K562 (cell line): ENCODE measurements around the gene EIF2S2. TPM values are rescaled to one million over a fixed set of nuclear protein-coding genes. Genes with fewer than 3 reads are reported as not detected.
A peak's percentile ranks its signal among the peaks of the same experiment; 100 is the strongest.

Source experiments
- ATAC-seq: fragments of 200-7000 bp; cut with Tn5 transposase; 3 replicates; pipeline ENCODE4 v1.9.1; 2020; ENCODE audit warnings: moderate library complexity
- BruUV-seq: library from RNA; stranded (reverse); fragments of 400-500 nt; replicated peaks from 2 replicates; lab custom pipeline; 2021; lab: Mats Ljungman, UMichigan
- CTCF ChIA-PET: fragments of 300-600 bp; formaldehyde crosslinking; extraction: SDS; loops from one replicate; lab custom pipeline; 2021; ENCODE audit warnings: low intra/inter-chr PET ratio; lab: Yijun Ruan, JAX
- POLR2A ChIA-PET: fragments of 300-600, 350-650 bp; sonication (Branson Sonifier 250); formaldehyde crosslinking; extraction: SDS; loops from one replicate; lab custom pipeline; 2021; ENCODE audit warnings: antibody characterized with exemption, inconsistent platforms; lab: Yijun Ruan, JAX
- DNase-seq, 4 experiments: peaks; one replicate each; pipeline versions ENCODE4 v3.0.0 to v3.0.0-alpha.2; 2011 to 2018; ENCODE audit warnings: low spot score in 3 of 4, mixed read lengths in 3 of 4; ENCODE audit errors: extremely low read depth in 1 of 4
- FAIRE-seq: peaks from 2 replicates; lab custom pipeline; 2011; peaks lifted over from hg19 to GRCh38; lab: Jason Lieb, UNC
- H2AFZ ChIP-seq: 2 replicates; pipeline ENCODE4 v1.6.0; 2011; ENCODE audit warnings: low read depth, low read length, control low read depth, inconsistent platforms
- H3K27ac ChIP-seq: fragments of 200-600 bp; 3 replicates; pipeline ENCODE4 v1.8.0; 2011; ENCODE audit warnings: low read depth, mild to moderate bottlenecking, control low read depth, inconsistent platforms, low read length, moderate library complexity, mixed read lengths; ENCODE audit errors: extremely low read depth
- H3K27me3 ChIP-seq, 2 experiments: fragments of 300-600 bp in 1 of 2; 2 replicates in 1 of 2; 3 replicates in 1 of 2; pipeline versions ENCODE4 v1.6.0 to v1.8.0; 2011; ENCODE audit warnings: inconsistent platforms in 2 of 2, low read length in 2 of 2, mild to moderate bottlenecking in 1 of 2, mixed read lengths in 1 of 2, moderate library complexity in 1 of 2; ENCODE audit not compliant: control insufficient read depth in 2 of 2, insufficient read depth in 2 of 2
- H3K36me3 ChIP-seq: fragments of 300-600 bp; 3 replicates; pipeline ENCODE4 v1.8.0; 2011; ENCODE audit warnings: mild to moderate bottlenecking, low read length, inconsistent platforms; ENCODE audit not compliant: control insufficient read depth, insufficient read depth
- H3K4me1 ChIP-seq, 2 experiments: fragments of 200-600 bp in 1 of 2; replicated peaks in 1 of 2; 2 replicates in 1 of 2; 3 replicates in 1 of 2; pipeline versions ENCODE4 v1.5.1 to v1.8.0; 2011; ENCODE audit warnings: inconsistent platforms in 2 of 2, low read length in 2 of 2, mild to moderate bottlenecking in 1 of 2, mixed read lengths in 1 of 2, moderate library complexity in 1 of 2; ENCODE audit not compliant: control insufficient read depth in 2 of 2, insufficient read depth in 2 of 2
- H3K4me2 ChIP-seq: 2 replicates; pipeline ENCODE4 v1.6.1; 2011; ENCODE audit warnings: low read length, control low read depth, inconsistent platforms, mixed read lengths; ENCODE audit not compliant: insufficient read depth
- H3K4me3 ChIP-seq: fragments of 200-600 bp; sonication (generic), shearing (Covaris generic); 2 replicates; pipeline ENCODE4 v1.5.1; 2016; ENCODE audit warnings: control low read depth, inconsistent platforms
- H3K79me2 ChIP-seq: fragments of 200-600 bp; 3 replicates; pipeline ENCODE4 v1.8.0; 2011; ENCODE audit warnings: low read length, inconsistent platforms; ENCODE audit not compliant: control insufficient read depth, insufficient read depth
- H3K9ac ChIP-seq, 2 experiments: 2 replicates each; pipeline versions ENCODE4 v1.6.0 to v1.6.1; 2011; ENCODE audit warnings: low read depth in 2 of 2, low read length in 2 of 2, control low read depth in 1 of 2, inconsistent platforms in 1 of 2, mild to moderate bottlenecking in 1 of 2, mixed read lengths in 1 of 2; ENCODE audit not compliant: insufficient read depth in 1 of 2
- H3K9me1 ChIP-seq: one replicate; pipeline ENCODE4 v1.6.0; 2011; ENCODE audit warnings: inconsistent platforms, mild to moderate bottlenecking, low read length, moderate library complexity; ENCODE audit not compliant: control insufficient read depth, insufficient read depth
- H3K9me3 ChIP-seq: replicated peaks from 2 replicates; pipeline ENCODE4 v1.5.1; 2011; ENCODE audit warnings: low read depth, low read length, inconsistent platforms; ENCODE audit not compliant: control insufficient read depth, insufficient read depth
- H4K20me1 ChIP-seq: replicated peaks from 2 replicates; pipeline ENCODE4 v1.6.1; 2011; ENCODE audit warnings: low read length, inconsistent platforms, mixed read lengths; ENCODE audit not compliant: control insufficient read depth, insufficient read depth
- FOS ChIP-seq: IDR thresholded peaks from 3 replicates; pipeline ENCODE4 v1.6.1; 2011; ENCODE audit not compliant: insufficient read length; ENCODE audit errors: extremely low read depth
- HDAC1 ChIP-seq, 2 experiments: fragments of 450-650 bp; IDR thresholded peaks; 2 replicates each; pipeline ENCODE4 v1.6.1; 2016 to 2017; ENCODE audit warnings: inconsistent platforms in 1 of 2, mild to moderate bottlenecking in 1 of 2, moderate library complexity in 1 of 2
- KAT7 ChIP-seq: sonication (generic); formaldehyde crosslinking; IDR thresholded peaks from 2 replicates; pipeline ENCODE4 v1.8.0; 2022; ENCODE audit warnings: missing genetic modification reagents, mild to moderate bottlenecking, borderline replicate concordance
- MAX ChIP-seq: sonication (generic); formaldehyde crosslinking; IDR thresholded peaks from 2 replicates; pipeline ENCODE4 v1.9.0; 2022; ENCODE audit warnings: mild to moderate bottlenecking, missing genetic modification reagents
- MXI1 ChIP-seq: IDR thresholded peaks from 2 replicates; pipeline ENCODE4 v1.6.1; 2011; ENCODE audit warnings: low read depth, mild to moderate bottlenecking, improper control_type of control experiment, low read length
- MYNN ChIP-seq, 2 experiments: sonication (generic); formaldehyde crosslinking in 1 of 2; IDR thresholded peaks; 2 replicates each; pipeline versions ENCODE4 v1.5.0 to v1.6.1; 2016 to 2020; ENCODE audit warnings: antibody characterized with exemption in 1 of 2, missing genetic modification reagents in 1 of 2
- PBX2 ChIP-seq, 2 experiments: IDR thresholded peaks in 1 of 2; conservative IDR thresholded peaks in 1 of 2; 2 replicates each; pipeline ENCODE4 v1.6.1; 2016; ENCODE audit warnings: low read depth in 2 of 2, mild to moderate bottlenecking in 1 of 2, missing compliant biosample characterization in 1 of 2, missing genetic modification characterization in 1 of 2, moderate library complexity in 1 of 2
- POLR2AphosphoS2 ChIP-seq: IDR thresholded peaks from 2 replicates; pipeline ENCODE4 v1.6.1; 2012; ENCODE audit warnings: low read length, improper control_type of control experiment
- RFX7 ChIP-seq: fragments of 250-450 bp; sonication (Bioruptor Pico); IDR thresholded peaks from 2 replicates; pipeline ENCODE4 v1.5.1; 2021; ENCODE audit warnings: mild to moderate bottlenecking
- SAFB ChIP-seq: fragments of 200-400 bp; formaldehyde crosslinking; IDR thresholded peaks from 2 replicates; pipeline ENCODE4 v1.6.1; 2017; ENCODE audit warnings: low read depth, low read length, borderline replicate concordance
- SMAD3 ChIP-seq: fragments of 450-650 bp; formaldehyde crosslinking; conservative IDR thresholded peaks from 2 replicates; pipeline ENCODE4 v1.4.0; 2020; ENCODE audit warnings: mild to moderate bottlenecking
- SNRNP70 ChIP-seq: fragments of 200-400 bp; formaldehyde crosslinking; optimal IDR thresholded peaks from 2 replicates; pipeline ENCODE3; 2017; ENCODE audit warnings: low read depth, low read length
- USF1 ChIP-seq: sonication (generic); formaldehyde crosslinking; IDR thresholded peaks from 2 replicates; pipeline ENCODE4 v1.9.0; 2022; ENCODE audit warnings: mild to moderate bottlenecking, missing genetic modification reagents
- XRCC3 ChIP-seq: fragments of 450-650 bp; IDR thresholded peaks from 2 replicates; pipeline ENCODE4 v1.6.1; 2017; ENCODE audit warnings: mild to moderate bottlenecking, moderate library complexity
- ZNF561 ChIP-seq: fragments of 450-650 bp; formaldehyde crosslinking; conservative IDR thresholded peaks from 2 replicates; pipeline ENCODE4 v1.4.0; 2020; ENCODE audit warnings: mild to moderate bottlenecking, moderate library complexity
- ZNF639 ChIP-seq, 2 experiments: fragments of 200-800 bp in 1 of 2; sonication (Bioruptor generic) in 1 of 2; sonication (generic) in 1 of 2; formaldehyde crosslinking in 1 of 2; IDR thresholded peaks in 1 of 2; conservative IDR thresholded peaks in 1 of 2; 2 replicates each; pipeline versions ENCODE4 v1.5.0 to v1.6.1; 2016 to 2020; ENCODE audit warnings: missing compliant biosample characterization in 1 of 2, missing genetic modification characterization in 1 of 2, missing genetic modification reagents in 1 of 2
- WGBS: fragments of 100-300 bp; shearing (Covaris generic); methylation state at CpG from one replicate; pipeline ENCODE4 v1.1.6; 2016; ENCODE audit warnings: low coverage, mixed read lengths; ENCODE audit not compliant: insufficient coverage; ENCODE audit errors: missing lambda C conversion rate; 5-methylcytosine and 5-hydroxymethylcytosine counted together
- in situ Hi-C: fragments of 300-500 bp; cut with MboI; formaldehyde crosslinking; loops from 4 replicates; pipeline ENCODE4 v1.15.0; 2018; ENCODE audit warnings: inconsistent platforms, mixed read lengths
- intact Hi-C: fragments of 100-400 bp; cut with micrococcal nuclease; formaldehyde crosslinking; loops from 2 replicates; pipeline ENCODE4 v1.14.2; 2022
- polyA plus RNA-seq, 8 experiments: library from polyadenylated mRNA; depleted of rRNA in 4 of 8; stranded (reverse) in 5 of 8; unstranded in 3 of 8; fragments of >200 nt; fragmentation: Nextera tagmentation in 2 of 8; fragmentation: Illumina TruSeq in 1 of 8; extraction: Ambion mirVana in 2 of 8; extraction: Trizol in 1 of 8; gene quantifications; 2 replicates each; pipeline versions ENCODE4 v1.2.1 to v1.2.3, GENCODE V29; 2011 to 2014; ENCODE audit warnings: inconsistent platforms in 1 of 8, missing spikeins in 1 of 8
- total RNA-seq, 7 experiments: library from RNA; depleted of rRNA in 6 of 7; stranded (reverse); fragments of >200 nt in 6 of 7; fragmentation: Illumina TruSeq in 2 of 7; extraction: Trizol in 2 of 7; gene quantifications; 2 replicates each; pipeline versions ENCODE4 v1.2.1 to v1.2.3, GENCODE V29; 2011 to 2021; ENCODE audit warnings: low replicate concordance in 1 of 7

EIF2S2 gene
- total and polyA plus RNA-seq, 9 of the 15 experiments (the other 6 are each of a cell fraction or from before 2014, with no cell fraction given), result 79.7 to 220 (median 154) TPM

GRCh38 chr20:34084227-34084923 is 27.7 kb downstream of the EIF2S2 start:
- peaks cover 3% of the 10 kb centered on the region for H3K9me1 ChIP-seq
- H3K9ac ChIP-seq, result no peak overlapping the region
- H3K4me2 ChIP-seq, result no peak overlapping the region
- H3K4me1 ChIP-seq, result peaks cover 35 to 39% of the 10 kb centered on the region in 2 experiments
- DNase-seq (peak in 1 of 4 experiments; percentile 53), FAIRE-seq (peak; percentile 69), ATAC-seq (peak; percentile 28; the same call in 2 of the 3 replicates)
- H3K27me3 ChIP-seq, result no peaks in the 10 kb centered on the region
- no peaks in the 10 kb centered on the region for H3K9me3 ChIP-seq
- H3K79me2 ChIP-seq, result peaks cover 22% of the 10 kb centered on the region; the same call in 2 of the 3 replicates
- CTCF ChIA-PET, result no interaction called here
- WGBS, result 66% methylated on average over 8 of the region's 9 CpGs
- no peak overlapping the region for H3K27ac ChIP-seq
- no peak overlapping the region for H2AFZ ChIP-seq
- in situ Hi-C loops (no loop called here), intact Hi-C loops (no loop called here)
- H3K36me3 ChIP-seq, result peaks cover 72% of the 10 kb centered on the region
- BruUV-seq, result no TSS peak
- peaks cover 21% of the 10 kb centered on the region; the same call in 1 of the 2 replicates for H4K20me1 ChIP-seq
- POLR2A ChIA-PET, result interaction anchor here (0.6 to 3.4 kb wide), 3 partner anchors 12 to 431 kb away, joined by 3 to 23 read pairs (median 9); partner anchors contain the start of gene EIF2S2
- H3K4me3 ChIP-seq, result no peak overlapping the region
- peak; percentile 47; the same call in 1 of the 2 replicates for TF ChIP-seq USF1 (CRISPR knock-in tag)
- TF ChIP-seq SMAD3, result no peak
- TF ChIP-seq MAX (CRISPR knock-in tag), result peak; percentile 40; the same call in 1 of the 2 replicates
- TF ChIP-seq RFX7 (CRISPR knock-in tag), result no peak
- TF ChIP-seq SNRNP70, result no peak
- TF ChIP-seq XRCC3, result no peak
- 0 out of 2 replicates have a peak, but pooled peaks have one; percentile 29 for TF ChIP-seq MXI1
- TF ChIP-seq ZNF639 (CRISPR knock-in tag; conservative IDR thresholded peaks at IDR 0.05 in 1 of 2, IDR thresholded peaks at IDR 0.05 in 1 of 2), result no peak
- peak in 1 of 2 experiments; percentile 26; a peak in 1 of 4 replicates for TF ChIP-seq HDAC1 (IDR thresholded peaks at IDR 0.05)
- no peak for TF ChIP-seq SAFB
- no peak for TF ChIP-seq MYNN (IDR thresholded peaks at IDR 0.05)
- no peak for TF ChIP-seq MYNN (CRISPR knock-in tag; IDR thresholded peaks at IDR 0.05)
- TF ChIP-seq PBX2 (CRISPR knock-in tag; IDR thresholded peaks at IDR 0.05; ENCODE audit: low read depth), result no peak
- no peak for TF ChIP-seq PBX2 (tag; conservative IDR thresholded peaks at IDR 0.05; ENCODE audit: low read depth)
- no peak; the same call in 1 of the 2 replicates for TF ChIP-seq POLR2AphosphoS2
- no peak for TF ChIP-seq FOS
- TF ChIP-seq KAT7 (CRISPR knock-in tag), result no peak
- no peak for TF ChIP-seq ZNF561
